DND-41 (cell line): ENCODE data around the gene FLOT1.

Experiments
- EZH2 ChIP-seq: IDR thresholded peaks from 3 replicates; pipeline ENCODE4 v1.6.1; 2012; ENCODE audit warnings: borderline replicate concordance, low read depth, mild to moderate bottlenecking, moderate library complexity, low read length, inconsistent platforms; ENCODE audit not compliant: severe bottlenecking
- TF ChIP-seq, protein P1 (sequence below): IDR thresholded peaks from 2 replicates; pipeline ENCODE4 v1.5.1; 2012; ENCODE audit warnings: borderline replicate concordance, low read length, moderate library complexity, mild to moderate bottlenecking; ENCODE audit not compliant: poor library complexity, severe bottlenecking; ENCODE audit errors: extremely low read depth

DNA sequence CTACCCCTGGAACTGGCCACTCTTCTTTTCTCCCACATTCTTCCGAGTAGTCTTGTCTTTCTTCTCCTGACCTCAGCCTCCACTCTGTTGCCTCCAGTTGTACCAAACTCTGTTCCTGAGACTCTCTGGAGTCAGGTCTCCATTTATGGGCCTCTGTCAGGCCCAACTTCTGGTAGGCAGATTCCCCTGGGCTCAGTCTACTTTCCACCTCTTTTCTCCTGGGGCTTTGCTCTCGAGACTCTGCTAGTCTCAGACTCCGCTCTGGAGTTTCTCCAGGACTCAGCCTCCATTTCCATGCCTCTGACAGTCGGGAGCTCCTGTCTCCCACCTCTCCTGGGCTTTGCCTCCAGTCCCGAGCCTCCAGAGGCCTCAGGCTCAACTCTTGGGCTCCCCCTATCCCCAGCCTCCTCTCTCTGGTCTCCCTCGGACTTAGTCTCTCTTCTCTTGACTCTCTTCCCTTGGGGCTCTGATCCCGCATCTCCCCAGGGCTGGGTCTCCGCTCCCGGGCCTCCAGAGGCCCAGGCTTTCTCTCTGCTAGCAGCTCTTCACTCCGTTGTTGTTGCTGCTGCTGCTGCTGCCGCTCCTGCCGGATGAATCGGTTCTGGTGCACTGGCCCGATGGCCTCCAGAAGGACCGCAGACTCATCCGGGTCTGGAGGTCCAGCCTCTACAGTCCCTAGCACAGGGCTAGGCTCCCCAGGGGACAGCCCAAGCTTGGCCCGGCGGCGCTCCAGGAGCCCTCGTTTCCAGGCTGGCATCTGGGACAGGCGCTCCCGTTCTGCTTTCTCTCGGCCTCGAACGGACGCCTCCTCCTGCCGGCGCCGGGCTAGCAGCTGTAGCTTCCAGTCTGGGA lies 57.1 kb downstream of the FLOT1 start:
- TF ChIP-seq, protein P1, sequence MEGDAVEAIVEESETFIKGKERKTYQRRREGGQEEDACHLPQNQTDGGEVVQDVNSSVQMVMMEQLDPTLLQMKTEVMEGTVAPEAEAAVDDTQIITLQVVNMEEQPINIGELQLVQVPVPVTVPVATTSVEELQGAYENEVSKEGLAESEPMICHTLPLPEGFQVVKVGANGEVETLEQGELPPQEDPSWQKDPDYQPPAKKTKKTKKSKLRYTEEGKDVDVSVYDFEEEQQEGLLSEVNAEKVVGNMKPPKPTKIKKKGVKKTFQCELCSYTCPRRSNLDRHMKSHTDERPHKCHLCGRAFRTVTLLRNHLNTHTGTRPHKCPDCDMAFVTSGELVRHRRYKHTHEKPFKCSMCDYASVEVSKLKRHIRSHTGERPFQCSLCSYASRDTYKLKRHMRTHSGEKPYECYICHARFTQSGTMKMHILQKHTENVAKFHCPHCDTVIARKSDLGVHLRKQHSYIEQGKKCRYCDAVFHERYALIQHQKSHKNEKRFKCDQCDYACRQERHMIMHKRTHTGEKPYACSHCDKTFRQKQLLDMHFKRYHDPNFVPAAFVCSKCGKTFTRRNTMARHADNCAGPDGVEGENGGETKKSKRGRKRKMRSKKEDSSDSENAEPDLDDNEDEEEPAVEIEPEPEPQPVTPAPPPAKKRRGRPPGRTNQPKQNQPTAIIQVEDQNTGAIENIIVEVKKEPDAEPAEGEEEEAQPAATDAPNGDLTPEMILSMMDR: peak; percentile 52
- TF ChIP-seq EZH2: no peak
